Measurements from ENCODE around the gene SLC16A7.

The SLC16A7 gene

GRCh38 chr12:59677857-59678256 is 82.0 kb downstream of the SLC16A7 start:
- no peak for DNase-seq

GRCh38 chr12:59678759-59679411 is 83.1 kb downstream of the SLC16A7 start:
- DNase-seq = no peak

- DNase-seq = no peak
Observed at GRCh38 chr12:59689776-59690175, 93.9 kb downstream of the SLC16A7 start.

GRCh38 chr12:59695379-59695778 is 99.5 kb downstream of the SLC16A7 start:
- no peak for DNase-seq

GRCh38 chr12:59698600-59698999 is 102.8 kb downstream of the SLC16A7 start:
- no peak for DNase-seq

GRCh38 chr12:59699421-59700152 is 103.8 kb downstream of the SLC16A7 start:
- no peak for DNase-seq

GRCh38 chr12:59700153-59700450 is 104.3 kb downstream of the SLC16A7 start:
- DNase-seq = no peak

GRCh38 chr12:59708064-59708463 is 112.2 kb downstream of the SLC16A7 start:
- DNase-seq = no peak

- no peak for DNase-seq
Observed at GRCh38 chr12:59708484-59708883, 112.7 kb downstream of the SLC16A7 start.

- no peak for DNase-seq
Observed at GRCh38 chr12:59710004-59710628, 114.3 kb downstream of the SLC16A7 start.

- DNase-seq = no peak
Observed at GRCh38 chr12:59710964-59711363, 115.1 kb downstream of the SLC16A7 start.

- no peak for DNase-seq
Observed at GRCh38 chr12:59715434-59715833, 119.6 kb downstream of the SLC16A7 start.

GRCh38 chr12:59716043-59716442 is 120.2 kb downstream of the SLC16A7 start:
- no peak for DNase-seq

GRCh38 chr12:59717436-59717835 is 121.6 kb downstream of the SLC16A7 start:
- DNase-seq = no peak

- no peak for DNase-seq
Observed at GRCh38 chr12:59719701-59720100, 123.9 kb downstream of the SLC16A7 start.

- DNase-seq = no peak
Observed at GRCh38 chr12:59723520-59723919, 127.7 kb downstream of the SLC16A7 start.

- no peak for DNase-seq
Observed at GRCh38 chr12:59724011-59724695, 128.3 kb downstream of the SLC16A7 start.

- no peak for DNase-seq
Observed at GRCh38 chr12:59733200-59733599, 137.4 kb downstream of the SLC16A7 start.

- DNase-seq = no peak
Observed at GRCh38 chr12:59734371-59734770, 138.5 kb downstream of the SLC16A7 start.

- no peak for DNase-seq
Observed at GRCh38 chr12:59735231-59735630, 139.4 kb downstream of the SLC16A7 start.

- DNase-seq = no peak
Observed at GRCh38 chr12:59736359-59736758, 140.5 kb downstream of the SLC16A7 start.

GRCh38 chr12:59736786-59737185 is 141.0 kb downstream of the SLC16A7 start:
- DNase-seq = no peak

GRCh38 chr12:59737725-59738463 is 142.1 kb downstream of the SLC16A7 start:
- no peak for DNase-seq

Measured in activated CD4-positive, alpha-beta T cell treated with anti-CD3 and anti-CD28 coated beads, Interleukin-2, amount 50 U/mL, for 1 hour (primary cell).